Hepatic stellate cell (primary cell): ENCODE measurements around the gene TMEM208.

Source experiments
- DNase-seq: peaks from one replicate; pipeline ENCODE4 v3.0.0; 2011; ENCODE audit warnings: low spot score

TMEM208 gene

GRCh38 chr16:67191995-67192681 is 34.8 kb upstream of the TMEM208 start, which contains the start of gene E2F4:
Gene E2F4, plus strand, starts transcription at chr16:67192155. Its CDS starts 73 bp downstream, at chr16:67192228.
- DNase-seq = peak; percentile 94

GRCh38 chr16:67192781-67193361 is 34.1 kb upstream of the TMEM208 start:
- no peak for DNase-seq

DNA sequence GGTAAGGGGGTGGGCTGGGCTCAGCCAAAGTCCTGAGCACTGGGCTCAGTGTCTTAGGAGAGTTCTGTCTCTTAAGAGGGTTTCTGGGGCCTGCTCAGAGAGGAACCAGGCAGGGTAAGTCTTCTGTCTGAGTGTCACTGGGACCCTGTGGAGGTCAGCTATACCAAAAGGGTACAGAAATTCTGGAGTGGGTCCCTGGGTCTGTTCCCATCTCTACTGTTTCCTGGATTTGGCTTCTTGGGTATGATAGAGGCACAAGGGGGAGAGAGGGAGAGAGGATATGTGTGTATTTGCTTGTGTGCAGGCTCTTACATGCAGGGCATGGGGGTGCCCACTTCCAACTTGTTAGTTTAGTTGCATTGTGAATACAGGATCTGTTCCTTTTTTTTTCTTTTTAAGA is 33.4 kb upstream of the TMEM208 start:
- no peak for DNase-seq

DNA sequence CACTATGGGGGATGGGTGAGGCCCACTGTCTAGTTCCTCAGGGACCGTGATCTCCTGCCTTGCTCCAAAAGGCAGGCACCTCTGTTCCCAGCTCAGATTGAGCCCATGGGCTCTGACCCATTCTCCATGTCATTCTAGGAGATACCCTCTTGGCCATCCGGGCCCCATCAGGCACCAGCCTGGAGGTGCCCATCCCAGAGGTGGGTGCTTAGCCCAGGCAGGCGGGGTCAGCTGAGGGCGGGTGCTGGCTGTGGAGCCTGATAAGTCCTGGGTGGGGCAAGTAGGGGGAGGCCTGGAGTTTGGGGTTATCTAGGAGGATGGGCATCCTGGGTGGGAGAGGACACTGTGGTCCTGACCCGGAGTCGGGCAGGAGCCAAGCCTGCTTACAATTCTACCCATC is 32.7 kb upstream of the TMEM208 start:
- no peak for DNase-seq

- DNase-seq = no peak
These were observed 31.3 kb upstream of the TMEM208 start for GRCh38 chr16:67195676-67196075.

DNA sequence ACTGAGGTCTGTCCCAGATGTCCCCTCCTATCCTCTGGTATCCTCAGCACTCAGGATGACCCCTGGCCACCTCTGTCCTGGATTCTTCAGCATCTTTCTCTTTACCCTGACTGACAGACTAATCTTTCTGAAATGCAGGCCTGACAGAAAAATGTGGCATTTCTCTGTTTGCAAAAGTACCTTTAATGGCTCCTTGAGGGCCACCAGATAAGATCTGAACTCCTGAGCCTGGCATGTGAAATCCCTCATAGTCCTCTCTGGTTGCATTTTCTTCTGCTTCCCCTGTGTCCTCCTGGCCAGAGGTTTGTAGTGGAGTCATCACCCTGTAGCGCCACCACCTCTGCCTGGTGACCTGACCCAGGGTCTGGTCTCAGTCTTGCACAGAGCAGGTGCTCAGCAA is 30.0 kb upstream of the TMEM208 start:
- DNase-seq = no peak

DNA sequence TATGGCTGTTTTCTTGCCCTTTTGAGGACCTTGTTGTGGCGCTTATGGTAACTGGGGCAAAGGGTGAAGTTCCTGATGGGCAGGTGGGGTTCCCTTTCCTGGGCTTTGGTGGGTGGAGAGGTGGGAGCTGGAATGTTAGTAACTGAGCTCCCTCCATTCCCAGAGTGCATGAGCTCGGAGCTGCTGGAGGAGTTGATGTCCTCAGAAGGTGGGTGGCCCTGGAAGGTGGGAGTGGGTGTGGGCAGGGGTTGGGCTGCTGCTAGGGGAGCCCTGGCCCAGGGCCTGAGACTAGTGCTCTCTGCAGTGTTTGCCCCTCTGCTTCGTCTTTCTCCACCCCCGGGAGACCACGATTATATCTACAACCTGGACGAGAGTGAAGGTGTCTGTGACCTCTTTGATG is 29.2 kb upstream of the TMEM208 start:
- no peak for DNase-seq

DNA sequence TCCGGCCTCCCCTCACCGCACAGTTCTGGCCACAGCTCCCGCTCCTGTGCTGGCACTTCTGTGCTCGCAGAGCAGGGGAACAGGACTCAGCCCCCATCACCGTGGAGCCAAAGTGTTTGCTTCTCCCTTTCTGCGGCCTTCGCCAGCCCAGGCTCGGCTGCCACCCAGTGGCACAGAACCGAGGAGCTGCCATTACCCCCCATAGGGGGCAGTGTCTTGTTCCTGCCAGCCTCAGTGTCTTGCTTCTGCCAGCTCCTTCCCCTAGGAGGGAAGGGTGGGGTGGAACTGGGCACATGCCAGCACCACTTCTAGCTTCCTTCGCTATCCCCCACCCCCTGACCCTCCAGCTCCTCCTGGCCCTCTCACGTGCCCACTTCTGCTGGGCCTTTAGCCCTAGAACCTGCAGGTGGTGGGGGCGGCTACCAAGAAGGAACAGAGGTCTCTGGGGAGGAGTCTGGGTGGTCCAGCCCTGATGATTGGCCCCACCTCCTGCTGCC is 28.6 kb upstream of the TMEM208 start:
- peak; percentile 85 for DNase-seq

DNA sequence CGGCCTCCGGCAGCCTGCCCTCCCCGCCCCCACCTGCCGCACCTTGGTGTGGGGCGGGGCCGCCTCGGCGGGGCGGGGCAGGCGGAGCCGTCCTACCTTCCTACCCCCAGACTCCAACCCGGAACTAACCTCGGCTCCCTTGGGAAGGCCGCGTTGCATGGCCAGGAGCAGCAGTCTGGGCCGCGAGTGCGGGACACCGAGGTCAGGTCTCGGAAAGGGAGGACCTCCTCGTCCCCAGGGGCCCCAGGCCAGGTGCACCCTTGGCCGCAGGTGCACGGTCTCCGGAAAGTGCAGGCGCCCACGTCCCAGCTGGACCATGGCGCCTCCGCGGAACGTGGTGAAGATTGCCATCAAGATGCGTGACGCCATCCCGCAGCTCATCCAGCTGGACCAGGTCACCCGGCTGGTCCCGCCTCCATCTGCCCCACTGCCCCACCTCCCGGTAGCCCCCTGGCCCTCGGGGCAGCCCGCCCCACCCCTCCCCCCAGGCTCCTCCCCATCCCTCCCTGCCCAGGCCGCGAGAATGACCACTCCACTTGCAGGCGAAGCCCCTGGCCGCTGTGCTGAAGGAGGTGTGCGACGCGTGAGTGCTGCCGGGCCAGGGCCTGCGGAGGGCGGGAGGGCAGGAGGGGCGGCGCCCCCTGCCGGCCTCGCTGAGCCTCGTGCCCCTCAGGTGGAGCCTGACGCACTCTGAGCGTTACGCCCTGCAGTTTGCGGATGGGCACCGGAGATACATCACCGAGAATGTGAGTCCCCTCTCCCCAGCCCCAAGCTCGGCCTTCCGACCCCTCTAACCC is 27.7 kb upstream of the TMEM208 start, which contains the start of gene ELMO3:
ELMO3 (plus strand) TSS at position 121 of the 797 bp plus-strand sequence; CDS start at position 317, 196 bp downstream.
- DNase-seq = no peak

- no peak for DNase-seq
These were observed 27.1 kb upstream of the TMEM208 start for GRCh38 chr16:67199808-67200198.

GRCh38 chr16:67200491-67200890 is 26.4 kb upstream of the TMEM208 start:
- DNase-seq = no peak

- no peak for DNase-seq
These were observed 25.3 kb upstream of the TMEM208 start for GRCh38 chr16:67201411-67202345.

DNA sequence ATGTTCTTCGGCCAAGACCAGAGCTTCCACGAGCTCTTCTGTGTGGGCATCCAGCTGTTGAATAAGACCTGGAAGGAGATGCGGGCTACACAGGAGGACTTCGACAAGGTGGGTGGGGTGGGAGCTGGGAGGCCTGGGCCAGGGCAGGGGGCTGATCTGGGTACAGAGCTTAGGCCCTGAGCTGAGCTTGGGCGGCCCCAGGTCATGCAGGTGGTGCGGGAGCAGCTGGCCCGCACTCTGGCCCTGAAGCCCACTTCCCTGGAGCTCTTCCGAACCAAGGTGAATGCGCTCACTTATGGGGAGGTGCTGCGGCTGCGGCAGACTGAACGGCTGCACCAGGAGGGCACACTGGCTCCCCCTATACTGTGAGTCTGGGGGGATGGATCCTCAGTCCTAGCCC is 24.5 kb upstream of the TMEM208 start:
- no peak for DNase-seq

GRCh38 chr16:67202956-67203493 is 23.9 kb upstream of the TMEM208 start:
- no peak for DNase-seq

GRCh38 chr16:67204076-67204475 is 22.9 kb upstream of the TMEM208 start:
- no peak for DNase-seq

DNA sequence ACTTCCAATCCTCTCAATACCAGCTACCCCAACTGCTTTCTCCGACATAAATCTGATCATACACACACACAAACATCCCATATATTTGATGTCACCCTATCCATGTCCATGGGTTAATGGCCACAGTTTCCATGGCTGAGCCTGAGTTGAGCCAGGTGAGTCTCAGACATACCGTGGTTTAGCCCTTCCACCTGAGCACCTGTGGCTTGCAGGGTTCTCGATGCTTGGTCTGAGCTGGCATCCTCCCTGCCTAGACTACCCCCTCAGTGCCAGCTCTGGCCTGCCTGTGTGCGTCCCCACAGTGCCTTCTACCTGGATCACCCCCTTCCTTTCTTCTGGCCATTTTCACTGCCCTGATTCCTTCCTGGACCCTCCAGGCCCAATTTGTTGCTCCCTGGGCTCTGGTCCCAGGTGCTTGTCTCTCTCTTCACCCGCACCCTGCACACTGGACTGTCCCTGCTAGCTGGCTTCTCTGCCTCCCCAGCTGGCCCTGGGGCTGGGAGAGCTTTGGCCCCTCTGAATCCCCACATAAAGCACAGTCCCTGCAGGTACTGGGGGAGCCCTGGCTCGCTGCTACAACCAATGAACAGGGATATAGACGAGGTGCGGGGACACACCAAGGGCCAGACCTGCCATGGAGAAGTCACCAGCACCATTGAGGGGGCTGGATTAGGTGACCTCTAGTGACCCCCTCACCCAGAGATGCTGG is 20.6 kb upstream of the TMEM208 start:
- no peak for DNase-seq

DNA sequence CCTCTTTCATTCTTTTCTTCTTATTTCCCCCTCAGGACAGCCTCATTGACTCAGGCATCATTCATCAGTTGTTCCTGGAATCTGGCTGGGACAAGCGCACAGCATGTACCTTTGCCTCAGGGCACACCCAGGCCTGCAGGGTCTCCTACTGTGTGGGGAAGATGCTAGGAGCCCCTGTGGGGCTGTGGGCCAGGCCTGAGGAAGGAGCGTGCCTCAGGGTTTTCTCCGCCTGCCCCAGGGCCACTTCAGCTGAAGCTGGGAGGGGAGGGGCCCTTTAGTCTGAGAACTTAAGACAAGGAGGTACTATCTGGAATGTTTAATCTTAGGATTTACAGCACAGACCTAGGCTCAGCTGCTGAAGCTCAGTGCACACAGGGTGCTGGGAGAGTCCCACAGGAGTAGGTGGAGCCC is 20.1 kb upstream of the TMEM208 start:
- no peak for DNase-seq

DNA sequence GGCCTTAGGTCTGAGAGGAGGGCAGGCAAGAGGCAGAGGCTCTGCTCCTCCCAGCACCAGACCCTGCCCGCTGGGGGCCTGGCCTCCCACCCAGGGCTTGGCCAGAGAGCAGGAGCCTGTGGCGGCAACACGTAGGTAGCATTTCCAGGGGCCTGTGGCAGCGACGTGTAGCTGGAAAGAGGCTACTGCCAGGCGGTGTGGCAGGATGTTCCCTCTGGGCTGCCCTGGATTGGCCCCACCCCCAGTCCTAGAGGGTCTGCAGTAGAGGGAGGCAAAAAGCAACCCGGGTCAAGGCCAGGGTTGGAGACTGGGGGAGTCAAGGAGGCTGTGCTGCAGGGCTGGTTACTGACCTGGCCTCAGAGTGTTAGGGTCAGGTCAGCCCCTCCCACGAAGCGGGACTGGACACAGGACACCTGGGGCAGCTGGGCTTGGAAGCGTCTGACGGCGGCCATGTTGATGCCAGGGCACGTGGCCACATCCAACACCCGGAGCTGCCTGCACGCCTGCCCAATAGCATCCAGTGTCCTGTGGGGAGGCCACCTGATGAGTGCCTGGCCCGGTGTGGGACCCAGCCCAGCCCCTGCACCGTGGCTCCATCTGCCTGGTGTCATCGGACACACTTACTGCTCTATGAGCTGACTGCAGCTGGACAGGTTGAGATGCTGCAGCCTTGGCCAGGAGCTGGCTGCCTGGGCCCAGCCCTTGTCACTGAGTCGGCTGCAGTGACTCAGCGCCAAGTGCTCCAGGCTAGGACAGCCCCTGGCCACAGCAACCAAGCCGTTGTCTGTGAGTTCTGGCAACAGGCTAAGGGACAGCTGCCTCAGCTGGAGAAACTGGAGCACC is 19.5 kb upstream of the TMEM208 start:
- DNase-seq = peak; percentile 81

DNA sequence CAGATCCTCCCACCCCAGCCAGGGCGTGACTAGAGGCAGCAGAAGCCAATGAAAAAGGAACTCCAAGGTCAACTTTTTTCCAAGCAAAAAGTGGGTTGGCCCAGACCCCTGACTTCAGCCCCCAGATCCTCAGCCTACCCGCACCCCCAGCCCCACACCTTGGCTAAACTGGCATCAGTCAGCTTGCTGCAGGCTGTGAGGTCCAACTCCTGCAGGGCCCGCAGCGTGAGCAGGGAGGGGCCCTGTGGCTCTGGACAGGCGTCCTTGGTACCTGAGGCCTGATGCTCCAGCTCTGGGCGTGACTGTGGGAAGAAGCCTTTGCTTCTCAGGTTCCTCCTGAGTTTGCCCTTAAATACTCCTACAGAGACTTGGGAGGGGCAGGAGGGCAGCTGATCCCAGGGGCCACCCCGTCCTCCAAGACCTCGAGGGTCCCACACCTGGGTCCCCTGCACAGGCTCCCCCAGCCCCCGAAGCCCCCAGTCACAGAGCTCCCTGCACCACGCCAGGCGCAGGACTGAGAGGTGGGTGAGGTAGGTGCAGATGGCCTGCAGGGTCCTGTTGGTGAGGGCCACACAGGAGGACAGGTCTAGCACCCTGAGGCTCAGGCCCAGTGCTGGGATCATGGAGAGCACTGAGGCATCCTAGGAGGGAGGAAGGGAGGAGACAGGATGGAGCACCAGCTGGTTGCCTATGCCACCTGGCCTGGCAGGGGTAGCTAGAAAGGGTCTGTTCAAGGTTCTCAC is 18.6 kb upstream of the TMEM208 start:
- no peak for DNase-seq
